Amygdala (tissue), 56 donors: Measurements from ENCODE around the gene UBE2A.

Experiments used
- DNase-seq, 56 donors: peaks; one replicate each; lab custom pipeline; 2025; lab: John Stamatoyannopoulos, UW

Gene UBE2A

DNA sequence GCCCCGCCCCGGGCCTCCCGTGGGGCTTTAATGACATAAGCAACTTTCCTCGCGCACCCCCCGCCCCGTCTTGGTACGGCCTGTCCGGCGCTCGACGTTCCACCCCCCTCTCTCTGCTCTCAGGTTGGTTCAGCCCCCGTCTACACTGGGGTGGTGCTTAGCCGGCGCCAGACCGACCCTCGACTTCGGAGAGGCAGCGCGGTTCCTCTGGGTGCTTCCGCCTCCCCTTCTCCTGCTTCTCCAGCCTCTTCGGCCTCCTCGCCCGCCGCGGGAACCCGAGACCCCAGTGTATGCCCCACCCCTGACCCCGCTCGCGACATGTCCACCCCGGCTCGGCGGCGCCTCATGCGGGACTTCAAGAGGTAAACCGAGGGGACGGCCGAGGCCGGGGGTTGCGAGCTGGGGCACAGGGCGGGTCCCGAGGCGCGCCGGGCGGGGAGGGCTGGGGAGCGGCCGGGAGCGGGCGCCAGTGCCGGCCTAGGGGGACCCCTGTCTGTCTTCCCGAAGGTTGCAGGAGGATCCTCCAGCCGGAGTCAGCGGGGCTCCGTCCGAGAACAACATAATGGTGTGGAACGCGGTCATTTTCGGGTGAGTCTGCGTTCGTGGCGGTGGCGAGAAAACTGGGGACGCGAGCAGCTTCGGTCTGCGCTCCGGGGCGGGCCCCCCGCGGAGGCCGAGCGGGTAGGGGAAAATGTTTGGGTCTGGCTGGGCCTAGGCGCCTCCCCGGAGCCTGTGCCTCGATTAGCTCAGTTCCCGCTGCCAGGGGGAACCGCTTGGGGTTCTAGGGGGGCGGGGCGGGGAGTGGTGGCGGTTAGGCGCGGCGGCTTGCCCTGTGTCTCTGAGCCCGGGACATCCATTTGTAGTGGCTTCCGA is at the start of gene UBE2A:
UBE2A (plus strand) TSS at position 170 of the 873 bp plus-strand sequence; CDS start at position 319, 149 bp downstream.
- peak in 55 of 56 donors; percentile 7 to 81 (median 64) for DNase-seq

DNA sequence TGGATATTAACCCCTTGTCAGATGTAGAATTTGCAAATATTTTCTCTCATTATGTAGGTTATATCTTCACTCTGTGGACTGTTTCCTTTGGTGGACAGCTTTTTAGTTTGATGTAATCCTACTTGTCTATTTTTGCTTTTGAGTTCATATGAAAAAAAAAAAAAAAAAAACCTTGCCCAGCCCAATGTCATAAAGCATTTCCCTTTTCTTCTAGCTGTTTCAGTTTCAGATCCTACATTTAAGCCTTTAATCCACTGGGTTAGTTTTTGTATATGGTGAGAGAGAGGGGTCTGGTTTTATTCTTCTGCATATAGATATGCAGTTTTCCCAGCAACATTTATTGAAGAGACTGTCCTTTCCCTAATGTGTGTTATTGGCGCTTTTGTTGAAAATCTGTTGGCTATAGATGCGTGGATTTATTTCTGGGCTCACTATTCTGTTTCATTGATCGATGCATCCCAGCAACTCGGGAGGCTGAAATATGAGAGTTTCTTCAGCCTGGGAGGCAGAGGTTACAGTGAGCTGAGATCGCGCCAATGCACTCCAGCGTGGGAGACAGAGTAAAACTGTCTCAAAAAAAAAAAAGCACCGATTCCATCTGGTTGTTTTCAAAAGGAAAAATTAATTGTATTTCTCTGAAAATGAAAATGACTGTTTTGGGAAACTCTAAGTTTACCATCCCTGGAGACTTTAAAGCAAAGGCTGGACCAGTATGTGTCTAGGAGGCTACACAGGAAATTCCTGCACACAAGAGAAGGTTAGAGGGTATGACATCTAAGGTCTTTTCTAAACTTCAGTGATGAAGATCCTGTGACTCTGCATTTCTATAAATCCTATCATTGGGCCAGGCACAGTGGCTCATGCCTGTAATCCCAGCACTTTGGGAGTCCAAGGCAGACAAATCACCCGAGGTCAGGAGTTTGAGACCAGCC is 44.8 kb upstream of the UBE2A start:
- no peak for DNase-seq

- DNase-seq: no peak
These were observed 36.9 kb upstream of the UBE2A start for GRCh38 chrX:119537487-119537886.

- DNase-seq: no peak
These were observed 34.5 kb upstream of the UBE2A start for GRCh38 chrX:119539872-119540271.

DNA sequence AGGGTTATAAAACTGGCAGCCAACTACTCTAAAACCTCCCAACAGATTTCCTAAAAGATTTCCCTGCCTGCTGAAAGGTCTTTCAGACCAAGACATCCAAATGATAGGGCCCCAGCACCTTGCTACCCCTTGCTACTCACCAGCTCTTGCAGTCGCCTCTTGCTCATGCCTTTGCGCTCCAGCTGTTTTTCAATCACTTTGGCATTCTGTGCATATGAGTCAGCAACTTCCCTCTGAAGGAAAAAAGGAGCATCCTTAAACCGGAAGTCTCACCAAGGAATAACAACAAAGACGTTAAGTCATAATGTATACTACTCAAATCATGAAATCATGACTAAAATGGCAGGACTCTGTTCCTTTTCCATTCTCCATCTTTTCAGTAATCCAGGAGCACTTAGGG is 33.2 kb upstream of the UBE2A start:
- DNase-seq: no peak

GRCh38 chrX:119549327-119550016 is 24.9 kb upstream of the UBE2A start:
- no peak for DNase-seq

DNA sequence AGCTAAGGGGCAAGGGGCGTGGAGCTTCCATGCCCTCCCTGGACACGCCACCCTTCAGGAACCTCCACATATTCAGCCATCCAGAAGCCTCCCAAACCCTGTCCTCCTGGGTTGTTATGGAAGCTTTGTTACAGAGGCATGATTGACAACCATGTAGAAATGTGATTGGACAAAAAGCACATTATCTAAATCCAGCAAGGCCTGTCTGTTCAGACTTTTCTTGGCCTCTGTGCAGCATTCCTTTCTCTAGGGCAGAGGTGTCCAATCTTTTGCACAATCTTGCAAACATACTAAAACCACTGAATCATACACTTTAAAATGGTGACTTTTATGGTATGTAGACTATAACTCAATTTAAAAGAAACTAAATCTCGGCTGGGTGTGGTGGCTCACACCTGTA is 21.9 kb upstream of the UBE2A start:
- no peak for DNase-seq

GRCh38 chrX:119565107-119565663 is 9.2 kb upstream of the UBE2A start, which contains the start of gene STEEP1:
Gene STEEP1, minus strand, starts transcription at chrX:119565409. Its CDS starts 54 bp downstream, at chrX:119565355.
- peak in 55 of 56 donors; percentile 2 to 87 (median 60) for DNase-seq

DNA sequence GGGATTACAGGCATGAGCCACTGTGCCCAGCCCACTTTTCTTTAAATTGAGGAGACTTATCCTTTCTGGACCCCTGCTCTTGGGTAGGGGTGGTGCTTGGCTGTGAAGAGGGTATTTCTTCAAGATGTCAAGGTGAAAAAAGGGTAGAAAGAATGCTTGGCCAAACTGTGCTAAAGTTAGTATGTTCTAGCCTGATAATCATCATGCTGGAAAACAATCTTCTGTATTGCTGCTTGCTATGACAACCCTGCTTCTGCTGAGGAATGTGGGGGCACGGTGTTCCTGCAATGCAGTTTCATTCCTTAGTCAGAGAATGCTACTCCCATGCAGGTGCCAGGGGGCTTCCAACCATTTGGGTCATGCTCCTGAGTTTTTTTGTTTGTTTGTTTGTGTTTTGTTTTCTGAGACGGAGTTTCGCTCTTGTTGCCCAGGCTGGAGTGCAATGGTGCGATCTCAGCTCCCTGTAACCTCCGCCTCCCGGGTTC is 4.0 kb upstream of the UBE2A start:
- peak in 5 of 56 donors; percentile 0 to 2 (median 1) for DNase-seq

- DNase-seq: no peak
These were observed 1.1 kb upstream of the UBE2A start for GRCh38 chrX:119573222-119573621.

GRCh38 chrX:119573840-119574393 is 446 bp upstream of the UBE2A start:
- DNase-seq: peak in 28 of 56 donors; percentile 0 to 47 (median 14)

GRCh38 chrX:119579414-119579813 is 5.1 kb downstream of the UBE2A start:
- DNase-seq: no peak

GRCh38 chrX:119583431-119584059 is 9.2 kb downstream of the UBE2A start:
- DNase-seq: no peak

DNA sequence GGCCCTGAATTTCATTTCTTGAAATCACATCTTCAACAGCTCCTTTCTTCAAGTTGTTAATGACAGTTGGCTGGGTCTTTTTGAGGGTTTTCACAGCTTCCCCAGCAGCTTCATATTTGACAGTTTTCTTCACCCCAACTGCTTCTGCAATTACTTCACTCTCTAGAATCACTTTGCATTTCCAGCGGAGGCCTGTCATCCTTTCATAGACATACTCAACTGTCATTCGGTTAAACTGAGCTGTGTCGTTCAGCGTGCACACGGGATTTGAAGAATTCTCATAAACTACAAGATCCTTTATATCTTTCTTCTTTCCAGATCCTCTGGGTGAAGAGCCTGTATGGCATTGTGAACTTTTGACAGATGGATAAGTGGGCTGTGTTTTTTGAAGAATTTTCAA is 15.4 kb downstream of the UBE2A start:
- no peak for DNase-seq

GRCh38 chrX:119602701-119603255 is 28.4 kb downstream of the UBE2A start:
- no peak for DNase-seq

DNA sequence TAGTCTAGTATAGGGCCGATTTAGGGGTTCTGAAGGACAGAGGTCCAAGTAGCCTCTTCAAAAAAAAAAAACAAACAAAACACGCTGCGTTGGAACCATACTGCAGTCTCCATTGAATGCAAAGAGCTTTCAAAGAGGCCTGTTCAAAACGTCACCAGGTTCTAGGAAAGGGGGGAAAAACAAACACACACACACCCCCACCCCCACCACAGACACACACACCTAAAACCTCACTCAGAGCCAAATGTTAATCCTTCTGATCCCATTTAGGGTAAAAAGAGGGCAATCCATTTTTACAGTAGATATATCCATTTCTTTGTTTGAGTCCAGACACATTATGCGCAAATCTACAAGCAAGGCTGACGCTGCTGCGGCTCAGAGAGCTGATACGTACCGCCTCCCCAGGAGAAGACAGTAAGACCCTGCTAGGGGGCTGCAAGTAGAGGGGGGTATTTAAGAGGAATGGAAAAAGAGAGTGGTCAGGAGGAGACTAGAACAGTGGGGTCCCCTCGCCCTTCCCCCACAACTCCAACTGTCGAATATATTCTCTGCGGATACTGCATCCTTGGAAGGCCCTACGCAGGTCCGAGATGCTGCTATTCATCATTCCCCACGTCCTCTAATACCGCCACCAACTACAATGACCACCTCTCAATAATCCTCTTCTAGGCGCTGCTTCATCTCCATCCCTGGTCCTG is 30.6 kb downstream of the UBE2A start:
- DNase-seq: peak in 4 of 56 donors; percentile 2 to 34 (median 22)

DNA sequence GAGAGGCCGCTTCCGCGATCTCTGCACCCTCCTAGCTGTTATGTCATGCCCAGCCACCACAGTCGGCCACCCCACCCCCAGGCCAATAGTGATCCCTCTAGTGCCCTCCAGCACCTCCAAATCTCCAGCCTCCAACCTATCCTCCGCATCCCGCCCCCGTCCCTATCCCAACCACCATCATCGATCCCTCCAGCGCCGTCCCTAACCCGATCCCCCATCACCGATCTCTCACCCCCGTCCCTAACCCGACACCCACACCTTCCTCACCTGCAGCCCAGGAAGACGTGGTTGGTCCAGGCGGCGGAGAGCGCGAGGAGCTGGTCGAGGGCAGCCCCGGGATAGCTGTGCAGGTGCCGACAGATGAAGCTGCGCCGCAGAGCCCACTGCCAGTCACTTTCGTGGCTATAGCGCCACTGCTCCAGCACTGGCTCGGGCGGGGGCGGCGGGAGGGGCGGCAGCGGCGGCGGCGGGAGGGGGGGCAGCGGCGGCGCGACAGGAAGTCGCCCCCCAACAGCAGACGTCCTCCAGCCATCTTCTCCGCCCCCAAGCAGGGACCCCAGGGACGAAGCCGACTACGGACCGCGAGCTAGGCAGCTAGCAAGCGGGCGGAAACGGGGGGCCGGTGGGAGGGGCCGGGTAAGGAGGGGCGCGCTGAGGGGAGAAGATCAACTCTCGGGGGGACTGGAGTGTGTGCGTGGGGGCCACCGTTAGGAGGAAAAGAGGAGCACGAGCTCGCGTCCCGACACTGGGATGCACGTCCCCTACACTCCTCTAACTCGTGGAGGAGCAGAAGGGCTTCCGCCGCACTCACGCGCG is 31.3 kb downstream of the UBE2A start:
- DNase-seq: peak in 42 of 56 donors; percentile 1 to 61 (median 28)
